Measurements from ENCODE around the gene VPS26A. TPM values are rescaled to one million over a fixed set of nuclear protein-coding genes. Genes with fewer than 3 reads are reported as not detected.

VPS26A gene
- total and polyA plus RNA-seq, 2 experiments from 2014 or later = 57.6 to 58.7 TPM

DNA sequence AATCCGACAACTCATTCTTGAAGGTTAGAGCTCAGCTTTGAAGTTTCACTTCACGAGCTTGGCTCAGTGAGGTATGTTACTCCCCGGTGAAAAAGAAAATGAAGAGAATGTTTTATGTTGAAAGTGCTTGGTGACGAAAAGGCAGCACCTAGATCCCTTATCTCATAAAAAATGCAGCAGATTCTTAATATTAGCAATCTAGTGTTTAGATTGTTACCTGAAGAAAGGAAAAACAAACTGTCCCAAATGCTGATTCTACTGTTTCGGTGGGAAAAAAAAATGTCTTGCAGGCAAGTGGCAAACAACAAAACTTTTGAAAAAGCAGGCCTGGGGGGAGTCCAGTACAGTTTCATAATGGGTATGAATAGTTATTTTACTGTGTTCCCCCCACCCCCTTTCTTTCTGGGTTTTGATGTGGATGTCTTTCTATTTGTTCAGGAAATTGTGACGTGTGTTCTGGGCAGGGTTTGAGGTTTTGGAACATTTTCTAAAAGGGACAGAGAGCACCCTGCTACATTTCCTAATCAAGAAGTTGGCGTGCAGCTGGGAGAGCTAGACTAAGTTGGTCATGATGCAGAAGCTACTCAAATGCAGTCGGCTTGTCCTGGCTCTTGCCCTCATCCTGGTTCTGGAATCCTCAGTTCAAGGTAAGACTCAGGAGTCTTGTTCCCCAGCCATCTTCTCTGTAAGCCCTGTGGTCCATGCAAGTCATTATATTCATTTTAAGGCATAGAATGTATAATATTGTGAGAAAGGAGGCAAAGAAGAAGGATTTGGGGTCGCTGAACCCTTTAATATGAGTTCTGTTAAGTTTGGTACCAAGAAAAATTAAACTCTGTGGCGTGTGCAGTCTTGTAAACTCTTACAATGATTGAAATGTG is 36.1 kb upstream of the VPS26A start, which contains the start of gene SRGN:
Gene SRGN (plus strand): TSS at position 514 of the 881 bp plus-strand sequence. CDS start 55 bp downstream, at position 569.
- Histone ChIP-seq H3K36me3 (replicated peaks; ENCODE audit: insufficient read depth, low read depth) (no peaks in the 10 kb centered on the region), H3K4me3 (no peak within 1 kb of the TSS), H3K4me2 (no peak within 1 kb of the TSS), H2AFZ (no peak within 1 kb of the TSS), H3K79me2 (no peaks in the 10 kb centered on the region), H4K20me1 (ENCODE audit: insufficient read depth, poor library complexity, severe bottlenecking) (no peaks in the 10 kb centered on the region), H3K4me1 (ENCODE audit: insufficient read depth) (no peaks in the 10 kb centered on the region), H3K27me3 (no peaks in the 10 kb centered on the region), H3K9me2 (replicated peaks; ENCODE audit: insufficient read depth) (no peaks in the 10 kb centered on the region), H3K27ac (no peak within 1 kb of the TSS), H3K9me3 (ENCODE audit: low read depth) (no peaks in the 10 kb centered on the region)
- no peak for DNase-seq (ENCODE audit: low spot score)
- TF ChIP-seq, protein P1, sequence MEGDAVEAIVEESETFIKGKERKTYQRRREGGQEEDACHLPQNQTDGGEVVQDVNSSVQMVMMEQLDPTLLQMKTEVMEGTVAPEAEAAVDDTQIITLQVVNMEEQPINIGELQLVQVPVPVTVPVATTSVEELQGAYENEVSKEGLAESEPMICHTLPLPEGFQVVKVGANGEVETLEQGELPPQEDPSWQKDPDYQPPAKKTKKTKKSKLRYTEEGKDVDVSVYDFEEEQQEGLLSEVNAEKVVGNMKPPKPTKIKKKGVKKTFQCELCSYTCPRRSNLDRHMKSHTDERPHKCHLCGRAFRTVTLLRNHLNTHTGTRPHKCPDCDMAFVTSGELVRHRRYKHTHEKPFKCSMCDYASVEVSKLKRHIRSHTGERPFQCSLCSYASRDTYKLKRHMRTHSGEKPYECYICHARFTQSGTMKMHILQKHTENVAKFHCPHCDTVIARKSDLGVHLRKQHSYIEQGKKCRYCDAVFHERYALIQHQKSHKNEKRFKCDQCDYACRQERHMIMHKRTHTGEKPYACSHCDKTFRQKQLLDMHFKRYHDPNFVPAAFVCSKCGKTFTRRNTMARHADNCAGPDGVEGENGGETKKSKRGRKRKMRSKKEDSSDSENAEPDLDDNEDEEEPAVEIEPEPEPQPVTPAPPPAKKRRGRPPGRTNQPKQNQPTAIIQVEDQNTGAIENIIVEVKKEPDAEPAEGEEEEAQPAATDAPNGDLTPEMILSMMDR (IDR thresholded peaks at IDR 0.05; ENCODE audit: poor library complexity) = no peak
- TF ChIP-seq EZH2 (IDR thresholded peaks at IDR 0.05; ENCODE audit: borderline replicate concordance) (no peak), EZH2phosphoT487 (IDR thresholded peaks at IDR 0.05; ENCODE audit: low read depth, severe bottlenecking, unreplicated experiment) (no peak)
- 78% methylated on average over 10 of the region's 10 CpGs for WGBS (ENCODE audit: low lambda C conversion rate, missing lambda C conversion rate)

GRCh38 chr10:69088471-69088769 is 35.6 kb upstream of the VPS26A start:
- Histone ChIP-seq H3K9me2 (replicated peaks; ENCODE audit: insufficient read depth) (no peaks in the 10 kb centered on the region), H3K4me1 (ENCODE audit: insufficient read depth) (no peaks in the 10 kb centered on the region), H3K79me2 (no peaks in the 10 kb centered on the region), H3K4me2 (no peak overlapping the region), H3K9me3 (ENCODE audit: low read depth) (no peaks in the 10 kb centered on the region), H3K27ac (no peak overlapping the region), H4K20me1 (ENCODE audit: insufficient read depth, poor library complexity, severe bottlenecking) (no peaks in the 10 kb centered on the region), H3K4me3 (no peak overlapping the region), H3K36me3 (replicated peaks; ENCODE audit: insufficient read depth, low read depth) (no peaks in the 10 kb centered on the region), H3K27me3 (no peaks in the 10 kb centered on the region), H2AFZ (no peak overlapping the region)
- TF ChIP-seq EZH2 (IDR thresholded peaks at IDR 0.05; ENCODE audit: borderline replicate concordance) = no peak
- TF ChIP-seq, protein P1 (IDR thresholded peaks at IDR 0.05; ENCODE audit: poor library complexity) = no peak
- TF ChIP-seq EZH2phosphoT487 (IDR thresholded peaks at IDR 0.05; ENCODE audit: low read depth, severe bottlenecking, unreplicated experiment) = no peak
- WGBS (ENCODE audit: low lambda C conversion rate, missing lambda C conversion rate) = 95% methylated on average over 3 of the region's 3 CpGs
- no peak for DNase-seq (ENCODE audit: low spot score)

- Histone ChIP-seq H3K4me1 (ENCODE audit: insufficient read depth) (no peaks in the 10 kb centered on the region), H3K36me3 (replicated peaks; ENCODE audit: insufficient read depth, low read depth) (no peaks in the 10 kb centered on the region), H3K9me2 (replicated peaks; ENCODE audit: insufficient read depth) (no peaks in the 10 kb centered on the region), H3K79me2 (no peaks in the 10 kb centered on the region), H3K27ac (no peak overlapping the region), H3K4me2 (no peak overlapping the region), H3K4me3 (no peak overlapping the region), H2AFZ (no peak overlapping the region), H4K20me1 (ENCODE audit: insufficient read depth, poor library complexity, severe bottlenecking) (no peaks in the 10 kb centered on the region), H3K9me3 (ENCODE audit: low read depth) (no peaks in the 10 kb centered on the region), H3K27me3 (no peaks in the 10 kb centered on the region)
- WGBS (ENCODE audit: low lambda C conversion rate, missing lambda C conversion rate) = 90% methylated on average over 10 of the region's 10 CpGs
- TF ChIP-seq EZH2phosphoT487 (IDR thresholded peaks at IDR 0.05; ENCODE audit: low read depth, severe bottlenecking, unreplicated experiment) (no peak), EZH2 (IDR thresholded peaks at IDR 0.05; ENCODE audit: borderline replicate concordance) (no peak)
- TF ChIP-seq, protein P1 (IDR thresholded peaks at IDR 0.05; ENCODE audit: poor library complexity) = no peak
- no peak for DNase-seq (ENCODE audit: low spot score)
Observed at GRCh38 chr10:69088801-69089501, 35.0 kb upstream of the VPS26A start.

Measured in hepatocyte (in vitro differentiated cells).